H1 (cell line): ENCODE results near the gene LRP1. TPM values are rescaled to one million over a fixed set of nuclear protein-coding genes. Genes with fewer than 3 reads are reported as not detected.

Source experiments
- CBX5 ChIP-seq: fragments of 300-800, 300-1000 bp; sonication (generic); IDR thresholded peaks from 2 replicates; pipeline ENCODE4 v1.7.1; 2016; ENCODE audit warnings: antibody characterized with exemption, low read length, low read depth
- CBX8 ChIP-seq: fragments of 300-800, 300-1000 bp; sonication (generic); IDR thresholded peaks from 2 replicates; pipeline ENCODE4 v1.7.1; 2016; ENCODE audit warnings: low read depth, low read length, borderline replicate concordance
- CEBPB ChIP-seq: IDR thresholded peaks from 2 replicates; pipeline ENCODE4 v1.6.1; 2012; ENCODE audit warnings: low read depth, low read length
- CREB1 ChIP-seq: IDR thresholded peaks from 2 replicates; pipeline ENCODE4 v1.6.1; 2012; ENCODE audit warnings: inconsistent platforms
- POU5F1 ChIP-seq: IDR thresholded peaks from 2 replicates; pipeline ENCODE4 v1.6.1; 2011; ENCODE audit warnings: low read depth, mild to moderate bottlenecking, low read length, moderate library complexity
- RNF2 ChIP-seq: fragments of 200-900, 300-1000 bp; sonication (generic); IDR thresholded peaks from 2 replicates; pipeline ENCODE4 v1.7.1; 2016; ENCODE audit warnings: borderline replicate concordance, low read depth, mild to moderate bottlenecking, antibody characterized with exemption, low read length; ENCODE audit not compliant: poor library complexity, severe bottlenecking; ENCODE audit errors: missing control alignments
- SAP30 ChIP-seq: fragments of 300-600 bp; sonication (generic); IDR thresholded peaks from 2 replicates; pipeline ENCODE4 v1.7.1; 2012; ENCODE audit warnings: low read length, moderate library complexity, mild to moderate bottlenecking, inconsistent platforms; ENCODE audit not compliant: insufficient read depth, insufficient replicate concordance
- SIX5 ChIP-seq: IDR thresholded peaks from 2 replicates; pipeline ENCODE4 v1.6.1; 2011; ENCODE audit warnings: mild to moderate bottlenecking, low read depth, low read length
- SUZ12 ChIP-seq: fragments of 200-600 bp; sonication (generic); IDR thresholded peaks from 2 replicates; pipeline ENCODE4 v1.6.1; 2012; ENCODE audit warnings: mild to moderate bottlenecking, inconsistent platforms, low read length, moderate library complexity, mixed read lengths
- YY1 ChIP-seq: IDR thresholded peaks from 2 replicates; pipeline ENCODE4 v1.6.1; 2011; ENCODE audit warnings: low read depth, mild to moderate bottlenecking, low read length
- polyA plus RNA-seq, 7 experiments: library from polyadenylated mRNA; depleted of rRNA in 3 of 7; stranded (reverse) in 5 of 7; unstranded in 2 of 7; fragments of >200 nt in 5 of 7; fragments of 200-250 nt in 2 of 7; gene quantifications; 1 replicate in 5 of 7; 2 replicates in 1 of 7; 4 replicates in 1 of 7; pipeline versions ENCODE4 v1.2.1 to v1.2.3, GENCODE V29; 2011 to 2013; ENCODE audit warnings: missing spikeins in 2 of 7, mixed read lengths in 2 of 7
- total RNA-seq: library from RNA; stranded (reverse); fragmentation: NEBNext Ultra II Directional; extraction: Animal tissue kit (Norgen Biotek cat#: 25700); gene quantifications from 2 replicates; pipeline ENCODE4 v1.2.1, GENCODE V29; 2021
- TF ChIP-seq, protein P1 (sequence below): fragments of 300-600 bp; sonication (generic); IDR thresholded peaks from 2 replicates; pipeline ENCODE4 v1.7.1; 2012; ENCODE audit warnings: low read length, moderate library complexity, mild to moderate bottlenecking, inconsistent platforms; ENCODE audit not compliant: insufficient replicate concordance

Gene LRP1
- total and polyA plus RNA-seq, 2 of the 8 experiments (the other 6 are each of a cell fraction or from before 2014, with no cell fraction given) = 35.3 to 92.5 TPM

- TF ChIP-seq, protein P1, sequence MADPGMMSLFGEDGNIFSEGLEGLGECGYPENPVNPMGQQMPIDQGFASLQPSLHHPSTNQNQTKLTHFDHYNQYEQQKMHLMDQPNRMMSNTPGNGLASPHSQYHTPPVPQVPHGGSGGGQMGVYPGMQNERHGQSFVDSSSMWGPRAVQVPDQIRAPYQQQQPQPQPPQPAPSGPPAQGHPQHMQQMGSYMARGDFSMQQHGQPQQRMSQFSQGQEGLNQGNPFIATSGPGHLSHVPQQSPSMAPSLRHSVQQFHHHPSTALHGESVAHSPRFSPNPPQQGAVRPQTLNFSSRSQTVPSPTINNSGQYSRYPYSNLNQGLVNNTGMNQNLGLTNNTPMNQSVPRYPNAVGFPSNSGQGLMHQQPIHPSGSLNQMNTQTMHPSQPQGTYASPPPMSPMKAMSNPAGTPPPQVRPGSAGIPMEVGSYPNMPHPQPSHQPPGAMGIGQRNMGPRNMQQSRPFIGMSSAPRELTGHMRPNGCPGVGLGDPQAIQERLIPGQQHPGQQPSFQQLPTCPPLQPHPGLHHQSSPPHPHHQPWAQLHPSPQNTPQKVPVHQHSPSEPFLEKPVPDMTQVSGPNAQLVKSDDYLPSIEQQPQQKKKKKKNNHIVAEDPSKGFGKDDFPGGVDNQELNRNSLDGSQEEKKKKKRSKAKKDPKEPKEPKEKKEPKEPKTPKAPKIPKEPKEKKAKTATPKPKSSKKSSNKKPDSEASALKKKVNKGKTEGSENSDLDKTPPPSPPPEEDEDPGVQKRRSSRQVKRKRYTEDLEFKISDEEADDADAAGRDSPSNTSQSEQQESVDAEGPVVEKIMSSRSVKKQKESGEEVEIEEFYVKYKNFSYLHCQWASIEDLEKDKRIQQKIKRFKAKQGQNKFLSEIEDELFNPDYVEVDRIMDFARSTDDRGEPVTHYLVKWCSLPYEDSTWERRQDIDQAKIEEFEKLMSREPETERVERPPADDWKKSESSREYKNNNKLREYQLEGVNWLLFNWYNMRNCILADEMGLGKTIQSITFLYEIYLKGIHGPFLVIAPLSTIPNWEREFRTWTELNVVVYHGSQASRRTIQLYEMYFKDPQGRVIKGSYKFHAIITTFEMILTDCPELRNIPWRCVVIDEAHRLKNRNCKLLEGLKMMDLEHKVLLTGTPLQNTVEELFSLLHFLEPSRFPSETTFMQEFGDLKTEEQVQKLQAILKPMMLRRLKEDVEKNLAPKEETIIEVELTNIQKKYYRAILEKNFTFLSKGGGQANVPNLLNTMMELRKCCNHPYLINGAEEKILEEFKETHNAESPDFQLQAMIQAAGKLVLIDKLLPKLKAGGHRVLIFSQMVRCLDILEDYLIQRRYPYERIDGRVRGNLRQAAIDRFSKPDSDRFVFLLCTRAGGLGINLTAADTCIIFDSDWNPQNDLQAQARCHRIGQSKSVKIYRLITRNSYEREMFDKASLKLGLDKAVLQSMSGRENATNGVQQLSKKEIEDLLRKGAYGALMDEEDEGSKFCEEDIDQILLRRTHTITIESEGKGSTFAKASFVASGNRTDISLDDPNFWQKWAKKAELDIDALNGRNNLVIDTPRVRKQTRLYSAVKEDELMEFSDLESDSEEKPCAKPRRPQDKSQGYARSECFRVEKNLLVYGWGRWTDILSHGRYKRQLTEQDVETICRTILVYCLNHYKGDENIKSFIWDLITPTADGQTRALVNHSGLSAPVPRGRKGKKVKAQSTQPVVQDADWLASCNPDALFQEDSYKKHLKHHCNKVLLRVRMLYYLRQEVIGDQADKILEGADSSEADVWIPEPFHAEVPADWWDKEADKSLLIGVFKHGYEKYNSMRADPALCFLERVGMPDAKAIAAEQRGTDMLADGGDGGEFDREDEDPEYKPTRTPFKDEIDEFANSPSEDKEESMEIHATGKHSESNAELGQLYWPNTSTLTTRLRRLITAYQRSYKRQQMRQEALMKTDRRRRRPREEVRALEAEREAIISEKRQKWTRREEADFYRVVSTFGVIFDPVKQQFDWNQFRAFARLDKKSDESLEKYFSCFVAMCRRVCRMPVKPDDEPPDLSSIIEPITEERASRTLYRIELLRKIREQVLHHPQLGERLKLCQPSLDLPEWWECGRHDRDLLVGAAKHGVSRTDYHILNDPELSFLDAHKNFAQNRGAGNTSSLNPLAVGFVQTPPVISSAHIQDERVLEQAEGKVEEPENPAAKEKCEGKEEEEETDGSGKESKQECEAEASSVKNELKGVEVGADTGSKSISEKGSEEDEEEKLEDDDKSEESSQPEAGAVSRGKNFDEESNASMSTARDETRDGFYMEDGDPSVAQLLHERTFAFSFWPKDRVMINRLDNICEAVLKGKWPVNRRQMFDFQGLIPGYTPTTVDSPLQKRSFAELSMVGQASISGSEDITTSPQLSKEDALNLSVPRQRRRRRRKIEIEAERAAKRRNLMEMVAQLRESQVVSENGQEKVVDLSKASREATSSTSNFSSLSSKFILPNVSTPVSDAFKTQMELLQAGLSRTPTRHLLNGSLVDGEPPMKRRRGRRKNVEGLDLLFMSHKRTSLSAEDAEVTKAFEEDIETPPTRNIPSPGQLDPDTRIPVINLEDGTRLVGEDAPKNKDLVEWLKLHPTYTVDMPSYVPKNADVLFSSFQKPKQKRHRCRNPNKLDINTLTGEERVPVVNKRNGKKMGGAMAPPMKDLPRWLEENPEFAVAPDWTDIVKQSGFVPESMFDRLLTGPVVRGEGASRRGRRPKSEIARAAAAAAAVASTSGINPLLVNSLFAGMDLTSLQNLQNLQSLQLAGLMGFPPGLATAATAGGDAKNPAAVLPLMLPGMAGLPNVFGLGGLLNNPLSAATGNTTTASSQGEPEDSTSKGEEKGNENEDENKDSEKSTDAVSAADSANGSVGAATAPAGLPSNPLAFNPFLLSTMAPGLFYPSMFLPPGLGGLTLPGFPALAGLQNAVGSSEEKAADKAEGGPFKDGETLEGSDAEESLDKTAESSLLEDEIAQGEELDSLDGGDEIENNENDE = no peak
- no peak for TF ChIP-seq CBX5
- peak; percentile 23 for TF ChIP-seq SAP30
- TF ChIP-seq YY1 = no peak
- peak; percentile 40; the same call in 1 of the 2 replicates for TF ChIP-seq SUZ12
- no peak for TF ChIP-seq CREB1
- TF ChIP-seq SIX5 = no peak
- no peak for TF ChIP-seq CEBPB
- TF ChIP-seq RNF2 = no peak
- TF ChIP-seq POU5F1 = no peak
- no peak for TF ChIP-seq CBX8
These were observed 40.5 kb upstream of the LRP1 start (continued) for GRCh38 chr12:57087691-57088353.
